Measurements from ENCODE around the gene LOC128125822.

The LOC128125822 gene

GRCh38 chr6:63576985-63577712 lies 4.9 kb downstream of the LOC128125822 start:
- intact Hi-C loops (cut with micrococcal nuclease; ENCODE audit: unreplicated experiment): loop anchor here (10.0 kb wide), 1 partner anchor 162 kb away; no protein-coding TSS in a partner anchor
- H3K79me2 ChIP-seq (ENCODE audit: low read depth): peaks cover 45% of the 10 kb centered on the region
- no peaks in the 10 kb centered on the region for H3K9me3 ChIP-seq (ENCODE audit: insufficient read depth, low read depth)
- H3K27ac ChIP-seq: no peak overlapping the region
- no peaks in the 10 kb centered on the region for H3K27me3 ChIP-seq (ENCODE audit: insufficient read depth, low read depth)
- BruUV-seq (replicated peaks): no TSS peak
- DNase-seq: no peak
- ChIA-PET CTCF (no interaction called here), POLR2A (ENCODE audit: unreplicated experiment) (interaction anchor here (0.6 kb wide), 1 partner anchor 61 kb away, joined by 3 read pairs; no protein-coding TSS in a partner anchor)
- no peak for TF ChIP-seq CTCF (conservative IDR thresholded peaks at IDR 0.05)
- no peak for TF ChIP-seq EZH2 (IDR thresholded peaks at IDR 0.05; ENCODE audit: low read depth)
- H3K36me3 ChIP-seq (ENCODE audit: low read depth): peaks cover 45% of the 10 kb centered on the region
- peaks cover 20% of the 10 kb centered on the region for H4K20me1 ChIP-seq (ENCODE audit: insufficient read depth)
- H3K4me1 ChIP-seq (replicated peaks; ENCODE audit: insufficient read depth): peaks cover 10% of the 10 kb centered on the region
- no peak overlapping the region for H3K4me3 ChIP-seq
- H3K9me2 ChIP-seq (ENCODE audit: insufficient read depth): no peaks in the 10 kb centered on the region
- H3K4me2 ChIP-seq: no peak overlapping the region
- H3F3A ChIP-seq (ENCODE audit: insufficient read depth, low read depth): peaks cover 20% of the 10 kb centered on the region
- H2AFZ ChIP-seq: no peak overlapping the region

DNA sequence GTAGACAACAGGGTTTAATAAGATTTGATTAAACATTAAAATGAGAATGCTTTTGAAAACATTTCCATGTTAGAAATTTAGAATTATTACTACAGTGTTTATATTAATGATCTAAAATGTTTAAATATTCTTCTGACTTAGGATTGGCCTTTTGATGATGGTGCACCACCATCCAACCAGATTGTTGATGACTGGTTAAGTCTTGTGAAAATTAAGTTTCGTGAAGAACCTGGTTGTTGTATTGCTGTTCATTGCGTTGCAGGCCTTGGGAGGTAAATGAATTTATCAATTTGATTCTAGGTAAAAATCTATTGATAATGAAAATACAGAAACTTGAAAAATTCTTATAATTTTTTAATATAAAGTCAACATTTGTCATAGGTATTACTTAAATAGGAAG lies 6.5 kb downstream of the LOC128125822 start:
- no peak overlapping the region for H3K4me2 ChIP-seq
- H3K36me3 ChIP-seq (ENCODE audit: low read depth): peaks cover 45% of the 10 kb centered on the region
- DNase-seq: no peak
- H3K79me2 ChIP-seq (ENCODE audit: low read depth): peaks cover 37% of the 10 kb centered on the region
- no peak for TF ChIP-seq CTCF (conservative IDR thresholded peaks at IDR 0.05)
- TF ChIP-seq EZH2 (IDR thresholded peaks at IDR 0.05; ENCODE audit: low read depth): no peak
- H3K4me3 ChIP-seq: no peak overlapping the region
- H3K9me2 ChIP-seq (ENCODE audit: insufficient read depth): no peaks in the 10 kb centered on the region
- no peaks in the 10 kb centered on the region for H3K9me3 ChIP-seq (ENCODE audit: insufficient read depth, low read depth)
- no TSS peak for BruUV-seq (replicated peaks)
- H3K27ac ChIP-seq: no peak overlapping the region
- ChIA-PET POLR2A (ENCODE audit: unreplicated experiment) (no interaction called here), CTCF (no interaction called here)
- peaks cover 10% of the 10 kb centered on the region for H3K4me1 ChIP-seq (replicated peaks; ENCODE audit: insufficient read depth)
- H3K27me3 ChIP-seq (ENCODE audit: insufficient read depth, low read depth): no peaks in the 10 kb centered on the region
- H4K20me1 ChIP-seq (ENCODE audit: insufficient read depth): peaks cover 20% of the 10 kb centered on the region
- intact Hi-C loops (cut with micrococcal nuclease; ENCODE audit: unreplicated experiment): loop anchor here (10.0 kb wide), 1 partner anchor 164 kb away; no protein-coding TSS in a partner anchor
- H3F3A ChIP-seq (ENCODE audit: insufficient read depth, low read depth): peaks cover 27% of the 10 kb centered on the region
- H2AFZ ChIP-seq: no peak overlapping the region

- Histone ChIP-seq H3K79me2 (ENCODE audit: low read depth) (peaks cover 23% of the 10 kb centered on the region), H3K36me3 (ENCODE audit: low read depth) (peaks cover 45% of the 10 kb centered on the region), H3K4me3 (no peak overlapping the region), H3K27me3 (ENCODE audit: insufficient read depth, low read depth) (no peaks in the 10 kb centered on the region), H3K4me1 (replicated peaks; ENCODE audit: insufficient read depth) (peaks cover 2% of the 10 kb centered on the region), H2AFZ (no peak overlapping the region), H3F3A (ENCODE audit: insufficient read depth, low read depth) (peaks cover 22% of the 10 kb centered on the region), H4K20me1 (ENCODE audit: insufficient read depth) (peaks cover 13% of the 10 kb centered on the region), H3K9me2 (ENCODE audit: insufficient read depth) (no peaks in the 10 kb centered on the region), H3K9me3 (ENCODE audit: insufficient read depth, low read depth) (no peaks in the 10 kb centered on the region), H3K4me2 (no peak overlapping the region), H3K27ac (no peak overlapping the region)
- TF ChIP-seq EZH2 (IDR thresholded peaks at IDR 0.05; ENCODE audit: low read depth) (no peak), CTCF (conservative IDR thresholded peaks at IDR 0.05) (no peak)
- CTCF ChIA-PET: no interaction called here
- no TSS peak for BruUV-seq (replicated peaks)
- POLR2A ChIA-PET (ENCODE audit: unreplicated experiment): no interaction called here
- intact Hi-C loops (cut with micrococcal nuclease; ENCODE audit: unreplicated experiment): loop anchor here (10.0 kb wide), 1 partner anchor 165 kb away; no protein-coding TSS in a partner anchor
- no peak for DNase-seq
Observed at GRCh38 chr6:63579937-63580703, 7.8 kb downstream of the LOC128125822 start.
